GM12878 (cell line): ENCODE results near the gene FAM53B. TPM values are rescaled to one million over a fixed set of nuclear protein-coding genes. Genes with fewer than 3 reads are reported as not detected.

Experiments used
- ATAC-seq: fragments of 200-7000 bp; cut with Tn5 transposase; 3 replicates; pipeline ENCODE4 v1.9.1; 2020; ENCODE audit warnings: mild to moderate bottlenecking, moderate library complexity
- BruUV-seq: library from RNA; stranded (reverse); fragments of 400-500 nt; replicated peaks from 2 replicates; lab custom pipeline; 2021; lab: Mats Ljungman, UMichigan
- CTCF ChIA-PET: fragments of 300-600 bp; sonication (Branson Sonifier 250); formaldehyde crosslinking; extraction: SDS; loops from one replicate; lab custom pipeline; 2021; ENCODE audit warnings: inconsistent platforms; lab: Yijun Ruan, JAX
- POLR2A ChIA-PET: fragments of 350-600 bp; formaldehyde crosslinking; extraction: SDS; loops from one replicate; lab custom pipeline; 2021; ENCODE audit warnings: inconsistent platforms; lab: Charles Lee
- RAD21 ChIA-PET: fragments of 300-600 bp; sonication (Branson Sonifier 250); formaldehyde crosslinking; loops from one replicate; lab custom pipeline; 2023; ENCODE audit warnings: antibody characterized with exemption; ENCODE audit not compliant: unreplicated experiment; lab: Charles Lee
- SMC1A ChIA-PET: fragments of 300-600 bp; sonication (Branson Sonifier 250); formaldehyde crosslinking; loops from one replicate; lab custom pipeline; 2023; ENCODE audit not compliant: unreplicated experiment, uncharacterized antibody; lab: Charles Lee
- DNase-seq: peaks from one replicate; pipeline ENCODE4 v3.0.0-alpha.2; 2011; ENCODE audit warnings: low read depth, low spot score
- FAIRE-seq: peaks from 3 replicates; lab custom pipeline; 2011; peaks lifted over from hg19 to GRCh38; lab: Jason Lieb, UNC
- H2AFZ ChIP-seq: 2 replicates; pipeline ENCODE4 v1.6.0; 2011; ENCODE audit warnings: low read depth, low read length, control low read depth; ENCODE audit not compliant: control insufficient read depth
- H3K27ac ChIP-seq: 2 replicates; pipeline ENCODE4 v1.5.1; 2011; ENCODE audit warnings: control low read depth; ENCODE audit not compliant: control insufficient read depth, insufficient read depth
- H3K27me3 ChIP-seq, 2 experiments: replicated peaks in 1 of 2; 2 replicates each; pipeline versions ENCODE4 v1.6.0 to v1.6.1; 2011; ENCODE audit warnings: low read length in 1 of 2; ENCODE audit not compliant: control insufficient read depth in 2 of 2, insufficient read depth in 2 of 2
- H3K36me3 ChIP-seq, 2 experiments: 2 replicates each; pipeline ENCODE4 v1.5.1; 2011; ENCODE audit warnings: low read length in 1 of 2; ENCODE audit not compliant: control insufficient read depth in 2 of 2, insufficient read depth in 2 of 2
- H3K4me1 ChIP-seq: 2 replicates; pipeline ENCODE4 v1.6.1; 2011; ENCODE audit warnings: mild to moderate bottlenecking, low read length, moderate library complexity, mixed read lengths; ENCODE audit not compliant: control insufficient read depth, insufficient read depth
- H3K4me2 ChIP-seq: 2 replicates; pipeline ENCODE4 v1.6.0; 2011; ENCODE audit warnings: control low read depth; ENCODE audit not compliant: control insufficient read depth, insufficient read depth
- H3K4me3 ChIP-seq: fragments of 200-600 bp; sonication (generic); 2 replicates; pipeline ENCODE4 v1.5.1; 2016
- H3K79me2 ChIP-seq: 2 replicates; pipeline ENCODE4 v1.6.0; 2011; ENCODE audit warnings: low read length; ENCODE audit not compliant: control insufficient read depth, insufficient read depth
- H3K9ac ChIP-seq: 2 replicates; pipeline ENCODE4 v1.8.0; 2011; ENCODE audit warnings: low read length, control low read depth, mixed read lengths; ENCODE audit not compliant: control insufficient read depth, insufficient read depth
- H3K9me3 ChIP-seq: replicated peaks from 3 replicates; pipeline ENCODE4 v1.5.1; 2011; ENCODE audit warnings: mild to moderate bottlenecking, low read length; ENCODE audit not compliant: control insufficient read depth, insufficient read depth
- H4K20me1 ChIP-seq: 2 replicates; pipeline ENCODE4 v1.6.0; 2011; ENCODE audit not compliant: control insufficient read depth, insufficient read depth
- ATF3 ChIP-seq: IDR thresholded peaks from 2 replicates; pipeline ENCODE4 v1.6.1; 2011; ENCODE audit warnings: low read depth, mild to moderate bottlenecking, low read length, moderate library complexity, borderline replicate concordance; ENCODE audit errors: extremely low read depth
- BACH1 ChIP-seq: fragments of 450-650 bp; IDR thresholded peaks from 2 replicates; pipeline ENCODE4 v1.6.1; 2017; ENCODE audit warnings: mild to moderate bottlenecking, borderline replicate concordance
- BCLAF1 ChIP-seq: fragments of 450-650 bp; IDR thresholded peaks from 2 replicates; pipeline ENCODE4 v1.6.1; 2017; ENCODE audit warnings: antibody characterized with exemption, mild to moderate bottlenecking, moderate library complexity
- BHLHE40 ChIP-seq, 2 experiments: fragments of 450-650 bp in 1 of 2; IDR thresholded peaks; 2 replicates each; pipeline ENCODE4 v1.6.1; 2011 to 2017; ENCODE audit warnings: low read depth in 2 of 2, borderline replicate concordance in 1 of 2, improper control_type of control experiment in 1 of 2, low read length in 1 of 2, mild to moderate bottlenecking in 1 of 2
- CEBPZ ChIP-seq: fragments of 150-350 bp; IDR thresholded peaks from 2 replicates; pipeline ENCODE4 v1.6.1; 2016; ENCODE audit warnings: low read depth, low read length
- EP300 ChIP-seq, 2 experiments: fragments of 150-350 bp in 1 of 2; IDR thresholded peaks; 2 replicates each; pipeline ENCODE4 v1.6.1; 2011 to 2012; ENCODE audit warnings: low read depth in 2 of 2, low read length in 2 of 2, borderline replicate concordance in 1 of 2, improper control_type of control experiment in 1 of 2, inconsistent platforms in 1 of 2; ENCODE audit not compliant: control insufficient read depth in 1 of 2
- FOS ChIP-seq: IDR thresholded peaks from 3 replicates; pipeline ENCODE4 v1.6.1; 2011; ENCODE audit warnings: borderline replicate concordance; ENCODE audit not compliant: insufficient read length; ENCODE audit errors: extremely low read depth
- FOXK2 ChIP-seq: fragments of 450-650 bp; IDR thresholded peaks from 2 replicates; pipeline ENCODE4 v1.6.1; 2017; ENCODE audit warnings: mild to moderate bottlenecking, moderate library complexity
- JUND ChIP-seq: IDR thresholded peaks from 2 replicates; pipeline ENCODE4 v1.6.1; 2012; ENCODE audit warnings: low read depth, mild to moderate bottlenecking, low read length, improper control_type of control experiment, moderate library complexity
- NFYB ChIP-seq: IDR thresholded peaks from 2 replicates; pipeline ENCODE4 v1.6.1; 2011; ENCODE audit warnings: low read depth, mild to moderate bottlenecking, low read length, improper control_type of control experiment, moderate library complexity; ENCODE audit not compliant: insufficient read depth
- PKNOX1 ChIP-seq: fragments of 450-650 bp; IDR thresholded peaks from 2 replicates; pipeline ENCODE4 v1.6.1; 2016; ENCODE audit warnings: mild to moderate bottlenecking
- RB1 ChIP-seq: fragments of 450-650 bp; formaldehyde crosslinking; IDR thresholded peaks from 2 replicates; pipeline ENCODE4 v1.6.1; 2017; ENCODE audit warnings: mild to moderate bottlenecking, borderline replicate concordance
- RUNX3 ChIP-seq: IDR thresholded peaks from 2 replicates; pipeline ENCODE4 v1.6.1; 2012; ENCODE audit warnings: low read length, inconsistent platforms
- SMAD1 ChIP-seq: fragments of 450-650 bp; IDR thresholded peaks from 2 replicates; pipeline ENCODE4 v1.6.1; 2018; ENCODE audit warnings: mild to moderate bottlenecking, low read depth; ENCODE audit not compliant: partially characterized antibody
- TARDBP ChIP-seq: IDR thresholded peaks from 2 replicates; pipeline ENCODE4 v1.6.1; 2016; ENCODE audit warnings: borderline replicate concordance
- ZNF217 ChIP-seq: fragments of 450-650 bp; IDR thresholded peaks from 2 replicates; pipeline ENCODE4 v1.6.1; 2017; ENCODE audit warnings: antibody characterized with exemption, mild to moderate bottlenecking
- WGBS: methylation state at CpG from one replicate; pipeline ENCODE4 v1.1.6; 2016; ENCODE audit warnings: low lambda C conversion rate; ENCODE audit not compliant: insufficient replicate concordance, insufficient coverage; ENCODE audit errors: missing lambda C conversion rate; 5-methylcytosine and 5-hydroxymethylcytosine counted together
- in situ Hi-C: fragments of 300-500 bp; cut with MboI; formaldehyde crosslinking; loops from 9 replicates; pipeline ENCODE4 v1.14.3; 2018; ENCODE audit warnings: mixed read lengths
- intact Hi-C: fragments of 100-400 bp; cut with micrococcal nuclease; formaldehyde crosslinking; loops from one replicate; pipeline ENCODE4 v1.14.2; 2022; ENCODE audit not compliant: unreplicated experiment
- polyA plus RNA-seq, 11 experiments: library from polyadenylated mRNA; depleted of rRNA in 4 of 11; unstranded in 6 of 11; stranded (reverse) in 5 of 11; fragments of >200 nt; fragmentation: Nextera tagmentation in 4 of 11; fragmentation: Illumina TruSeq in 1 of 11; extraction: Ambion mirVana in 4 of 11; extraction: Trizol in 1 of 11; gene quantifications; 1 replicate in 1 of 11; 2 replicates in 10 of 11; pipeline versions ENCODE4 v1.2.1 to v1.2.3, GENCODE V29; 2011 to 2016; ENCODE audit warnings: inconsistent platforms in 2 of 11, missing spikeins in 2 of 11, low read depth in 1 of 11
- total RNA-seq, 4 experiments: library from RNA; depleted of rRNA in 3 of 4; stranded (reverse); fragments of >200 nt in 3 of 4; fragmentation: Illumina TruSeq in 1 of 4; extraction: Trizol in 1 of 4; gene quantifications; 2 replicates each; pipeline versions ENCODE4 v1.2.1 to v1.2.3, GENCODE V29; 2013 to 2021

FAM53B gene
- total and polyA plus RNA-seq, 10 of the 15 experiments (the other 5 are each of a cell fraction or from before 2014, with no cell fraction given) = 0.05 to 26.3 (median 8.1) TPM

- DNase-seq (no peak), FAIRE-seq (no peak), ATAC-seq (peak; percentile 15)
- Histone ChIP-seq H3K27me3 (no peaks in the 10 kb centered on the region), H3K27ac (no peak overlapping the region), H3K4me3 (no peak overlapping the region), H4K20me1 (no peaks in the 10 kb centered on the region), H2AFZ (no peak overlapping the region; the same call in 1 of the 2 replicates), H3K36me3 (no peaks in the 10 kb centered on the region), H3K79me2 (no peaks in the 10 kb centered on the region), H3K9me3 (no peaks in the 10 kb centered on the region), H3K4me1 (peaks cover 44% of the 10 kb centered on the region), H3K9ac (no peak overlapping the region), H3K4me2 (no peak overlapping the region)
- ChIA-PET RAD21 (interaction anchor here (1.1 kb wide), 1 partner anchor 130 kb away, joined by 4 read pairs; no protein-coding TSS in a partner anchor), SMC1A (interaction anchor here (1.5 to 1.7 kb wide), 2 partner anchors 85 to 130 kb away, joined by 4 read pairs; no protein-coding TSS in a partner anchor), CTCF (interaction anchor here (1.2 kb wide), 1 partner anchor 37 kb away, joined by 4 read pairs; no protein-coding TSS in a partner anchor), POLR2A (no interaction called here)
- BruUV-seq = no TSS peak
- intact Hi-C loops = loop anchor here (5.0 kb wide), 1 partner anchor 131 kb away; the partner anchor contains the start of gene FAM53B
- 35% methylated on average over 11 of the region's 11 CpGs for WGBS
- in situ Hi-C loops = no loop called here
- no peak for TF ChIP-seq JUND
- no peak for TF ChIP-seq ZNF217
- TF ChIP-seq BACH1 = no peak
- TF ChIP-seq RUNX3 = peak; percentile 24; the same call in 1 of the 2 replicates
- no peak for TF ChIP-seq RB1
- TF ChIP-seq EP300 (IDR thresholded peaks at IDR 0.05; ENCODE audit: borderline replicate concordance in 1 of 2, control insufficient read depth in 1 of 2, low read depth in 2 of 2, low read length in 2 of 2) = 0 out of 4 replicates have a peak, but pooled peaks of 1 of the 2 experiments have one; percentile 15
- TF ChIP-seq FOXK2 = no peak
- no peak for TF ChIP-seq CEBPZ
- no peak for TF ChIP-seq BHLHE40 (IDR thresholded peaks at IDR 0.05; ENCODE audit: borderline replicate concordance in 1 of 2, low read depth in 2 of 2, low read length in 1 of 2)
- TF ChIP-seq NFYB = no peak
- TF ChIP-seq BCLAF1 = no peak
- TF ChIP-seq TARDBP = no peak
- TF ChIP-seq FOS = no peak
- no peak for TF ChIP-seq PKNOX1
- TF ChIP-seq ATF3 = no peak
- TF ChIP-seq SMAD1 = no peak
Observed at GRCh38 chr10:124611738-124612137, 132.4 kb downstream of the FAM53B start.
